Lung (tissue), 12 donors: Measurements from ENCODE around the gene PSMA5. TPM values are rescaled to one million over a fixed set of nuclear protein-coding genes. Genes with fewer than 3 reads are reported as not detected.
"Not testable (repeated sequence)": the region's sequence is repeated elsewhere in the genome, so short reads cannot be mapped to it uniquely, and the experiment has no call there.

Experiments
- ATAC-seq: fragments of 200-7000 bp; cut with Tn5 transposase; one replicate; pipeline ENCODE4 v1.9.1; 2020; ENCODE audit warnings: moderate number of reproducible peaks; ENCODE audit not compliant: insufficient read depth, low FRiP score
- DNase-seq, 3 donors: peaks; one replicate each; pipeline ENCODE4 v3.0.0-alpha.2; 2013 to 2017
- H3K27ac ChIP-seq, 2 donors: one replicate each; pipeline ENCODE4 v1.5.1; 2013; ENCODE audit warnings: mild to moderate bottlenecking in 2 of 2, moderate library complexity in 2 of 2, control low read depth in 1 of 2, inconsistent platforms in 1 of 2, low read depth in 1 of 2, low read length in 1 of 2
- H3K27me3 ChIP-seq, 3 donors: one replicate each; pipeline ENCODE4 v1.5.1; 2013; ENCODE audit warnings: low read length in 2 of 3; ENCODE audit not compliant: control insufficient read depth in 3 of 3, insufficient read depth in 3 of 3
- H3K36me3 ChIP-seq, 4 donors: one replicate each; pipeline ENCODE4 v1.5.1; 2013; ENCODE audit warnings: low read length in 4 of 4, mild to moderate bottlenecking in 1 of 4, moderate library complexity in 1 of 4; ENCODE audit not compliant: control insufficient read depth in 4 of 4, insufficient read depth in 4 of 4
- H3K4me1 ChIP-seq, 5 donors: one replicate each; pipeline ENCODE4 v1.5.1; 2013; ENCODE audit warnings: low read length in 5 of 5, mild to moderate bottlenecking in 2 of 5, moderate library complexity in 1 of 5; ENCODE audit not compliant: control insufficient read depth in 5 of 5, insufficient read depth in 5 of 5
- H3K4me3 ChIP-seq: one replicate; pipeline ENCODE4 v1.5.1; 2013; ENCODE audit warnings: mild to moderate bottlenecking, control low read depth, moderate library complexity
- H3K9ac ChIP-seq, 2 donors: one replicate each; pipeline ENCODE4 v1.5.1; 2013; ENCODE audit warnings: low read length in 2 of 2, control low read depth in 1 of 2; ENCODE audit not compliant: insufficient read depth in 1 of 2
- H3K9me3 ChIP-seq, 4 donors: one replicate each; pipeline ENCODE4 v1.5.1; 2013; ENCODE audit warnings: low read length in 3 of 4, mild to moderate bottlenecking in 1 of 4, moderate library complexity in 1 of 4; ENCODE audit not compliant: control insufficient read depth in 4 of 4, insufficient read depth in 3 of 4
- CTCF ChIP-seq: IDR thresholded peaks from 2 replicates; pipeline ENCODE4 v1.5.1; 2012; ENCODE audit warnings: mild to moderate bottlenecking; ENCODE audit errors: control extremely low read depth, extremely low read depth
- WGBS, 2 donors: extraction: QIAGEN DNeasy Blood & Tissue Kit; methylation state at CpG; one replicate each; pipeline ENCODE4 v1.1.7; 2013; 5-methylcytosine and 5-hydroxymethylcytosine counted together
- polyA plus RNA-seq, 2 donors: library from polyadenylated mRNA; stranded (reverse); fragments of 200-250 nt; gene quantifications; one replicate each; pipeline ENCODE4 v1.2.1, GENCODE V29; 2013
- total RNA-seq, 2 donors: library from RNA; depleted of rRNA in 1 of 2; stranded (reverse); fragments of >200 nt in 1 of 2; gene quantifications; one replicate each; pipeline ENCODE4 v1.2.1, GENCODE V29; 2014 to 2021
- donor health status: control.
- donor health status: control.
- donor health status: Bipolar disorder and iron deficiency.
- donor health status: healthy.
- donor health status: DM: yes; HTN: yes; CAD: no.

Gene PSMA5
- total and polyA plus RNA-seq, 4 donors, result 33.8 to 93.0 (median 71.8) TPM

GRCh38 chr1:109457819-109458218, 31.6 kb upstream of the PSMA5 start:
- H3K27ac ChIP-seq, result no peak overlapping the region
- 85 to 92% methylated on average over 4 of the region's 4 CpGs for WGBS, 2 donors
- H3K9ac ChIP-seq, result no peak overlapping the region
- no peaks in the 10 kb centered on the region for H3K4me1 ChIP-seq
- peaks cover 0 to 4% (median 1%) of the 10 kb centered on the region in 4 donors for H3K9me3 ChIP-seq
- no peak overlapping the region for H3K4me3 ChIP-seq
- ATAC-seq (no peak), DNase-seq (no peak)
- TF ChIP-seq CTCF, result no peak
- H3K36me3 ChIP-seq, result no peaks in the 10 kb centered on the region
- peaks cover 0 to 11% (median 3%) of the 10 kb centered on the region in 3 donors for H3K27me3 ChIP-seq

DNA sequence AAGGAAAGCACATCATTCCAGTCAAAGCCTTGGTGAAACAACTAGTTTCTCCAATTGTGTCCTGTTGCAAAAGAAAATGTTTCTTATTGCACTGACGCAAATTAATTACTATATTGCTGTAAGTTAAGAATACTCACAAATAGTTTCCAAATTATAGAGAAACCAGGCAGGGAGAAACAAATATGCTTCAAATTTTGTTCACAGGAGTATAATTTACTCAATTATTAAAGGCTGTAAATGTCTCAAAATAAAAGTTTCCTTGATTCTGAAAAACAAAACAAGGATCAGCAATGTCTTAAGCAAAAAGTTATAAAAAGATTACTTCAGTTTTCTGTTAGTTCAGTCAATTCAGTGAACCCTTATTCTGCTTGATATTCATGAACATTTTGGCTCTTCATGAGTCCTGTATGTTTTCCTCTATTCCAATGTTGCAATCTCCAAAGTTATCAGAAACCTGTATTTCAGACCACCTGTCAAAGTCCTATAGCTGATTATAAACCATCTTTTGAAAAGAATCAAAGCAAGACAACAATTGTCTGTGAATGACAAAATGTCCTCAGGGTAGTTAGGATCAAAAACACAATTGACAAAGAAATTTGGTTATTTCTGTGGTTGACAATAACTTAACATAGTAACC, 28.4 kb upstream of the PSMA5 start:
- H3K9ac ChIP-seq, result no peak overlapping the region
- no peak for DNase-seq
- 93 to 100% methylated on average over 1 of the region's 1 CpG for WGBS, 2 donors

GRCh38 chr1:109447524-109447923, 21.3 kb upstream of the PSMA5 start:
- H3K27ac ChIP-seq, result no peak overlapping the region
- H3K36me3 ChIP-seq, result no peaks in the 10 kb centered on the region
- no peaks in the 10 kb centered on the region for H3K9me3 ChIP-seq
- H3K9ac ChIP-seq, result no peak overlapping the region
- no peak overlapping the region for H3K4me3 ChIP-seq
- TF ChIP-seq CTCF, result no peak
- 55 to 59% methylated on average over 4 of the region's 4 CpGs for WGBS, 2 donors
- H3K4me1 ChIP-seq, result no peaks in the 10 kb centered on the region
- DNase-seq (no peak), ATAC-seq (no peak)
- peaks cover 0 to 27% (median 11%) of the 10 kb centered on the region in 3 donors for H3K27me3 ChIP-seq

More for the DNA sequence above, 28.4 kb upstream of the PSMA5 start:
- H3K4me1 ChIP-seq, result no peaks in the 10 kb centered on the region
- peaks cover 0 to 3% (median 0%) of the 10 kb centered on the region in 3 donors for H3K27me3 ChIP-seq
- no peak for ATAC-seq
- H3K27ac ChIP-seq, result no peak overlapping the region
- no peak for TF ChIP-seq CTCF
- no peaks in the 10 kb centered on the region for H3K36me3 ChIP-seq
- H3K4me3 ChIP-seq, result no peak overlapping the region
- H3K9me3 ChIP-seq, result peaks cover 0 to 4% (median 1%) of the 10 kb centered on the region in 4 donors

- not testable (repeated sequence) for H3K4me3 ChIP-seq, H3K4me1 ChIP-seq, H3K9me3 ChIP-seq, DNase-seq, H3K36me3 ChIP-seq, H3K27ac ChIP-seq, ATAC-seq, H3K9ac ChIP-seq
- WGBS, 2 donors, result 73 to 81% methylated on average over 11 of the region's 11 CpGs
- peaks cover 0 to 33% (median 15%) of the 10 kb centered on the region in 3 donors for H3K27me3 ChIP-seq
Measured at GRCh38 chr1:109445949-109446695, 19.9 kb upstream of the PSMA5 start.
